ENCODE measurements around the gene HLCS.
"Not testable (repeated sequence)": the region's sequence is repeated elsewhere in the genome, so short reads cannot be mapped to it uniquely, and the experiment has no call there.

The HLCS gene

DNA sequence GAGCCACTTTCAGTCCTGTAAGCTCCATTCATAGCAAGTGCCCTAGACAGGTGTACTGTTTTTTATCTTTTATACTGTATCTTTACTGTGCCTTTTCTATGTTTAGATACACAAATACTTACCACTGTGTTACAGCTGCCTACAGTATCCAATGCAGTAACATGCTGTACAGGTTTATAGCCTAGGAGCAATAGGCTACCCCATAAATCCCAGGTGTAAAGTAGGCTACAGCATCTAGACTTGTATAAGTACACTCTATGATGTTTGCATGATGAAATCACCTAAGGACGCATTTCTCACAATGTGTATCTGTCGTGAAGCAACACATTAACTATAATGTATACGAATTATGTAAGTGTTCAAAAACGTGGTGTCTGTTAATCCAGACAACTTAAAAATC, 10.7 kb downstream of the HLCS start:
- no peak for DNase-seq (ENCODE audit: low read depth)

DNA sequence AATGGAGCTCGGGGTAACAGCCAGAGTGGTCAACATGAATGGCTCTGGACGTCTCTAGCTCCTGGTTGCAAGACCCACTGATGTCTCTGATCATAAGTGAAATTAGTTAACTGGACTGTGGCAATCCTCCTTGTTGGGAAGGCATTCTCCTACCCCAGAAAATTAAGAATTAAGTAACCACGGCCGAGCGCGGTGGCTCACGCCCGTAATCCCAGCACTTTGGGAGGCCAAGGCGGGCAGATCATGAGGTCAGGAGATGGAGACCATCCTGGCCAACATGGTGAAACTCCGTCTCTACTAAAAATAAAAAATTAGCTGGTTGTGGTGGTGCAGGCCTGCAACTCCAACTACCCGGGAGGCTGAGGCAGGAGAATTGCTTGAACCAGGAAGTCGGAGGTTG, 14.1 kb downstream of the HLCS start:
- not testable (repeated sequence) for DNase-seq (ENCODE audit: low read depth)

DNA sequence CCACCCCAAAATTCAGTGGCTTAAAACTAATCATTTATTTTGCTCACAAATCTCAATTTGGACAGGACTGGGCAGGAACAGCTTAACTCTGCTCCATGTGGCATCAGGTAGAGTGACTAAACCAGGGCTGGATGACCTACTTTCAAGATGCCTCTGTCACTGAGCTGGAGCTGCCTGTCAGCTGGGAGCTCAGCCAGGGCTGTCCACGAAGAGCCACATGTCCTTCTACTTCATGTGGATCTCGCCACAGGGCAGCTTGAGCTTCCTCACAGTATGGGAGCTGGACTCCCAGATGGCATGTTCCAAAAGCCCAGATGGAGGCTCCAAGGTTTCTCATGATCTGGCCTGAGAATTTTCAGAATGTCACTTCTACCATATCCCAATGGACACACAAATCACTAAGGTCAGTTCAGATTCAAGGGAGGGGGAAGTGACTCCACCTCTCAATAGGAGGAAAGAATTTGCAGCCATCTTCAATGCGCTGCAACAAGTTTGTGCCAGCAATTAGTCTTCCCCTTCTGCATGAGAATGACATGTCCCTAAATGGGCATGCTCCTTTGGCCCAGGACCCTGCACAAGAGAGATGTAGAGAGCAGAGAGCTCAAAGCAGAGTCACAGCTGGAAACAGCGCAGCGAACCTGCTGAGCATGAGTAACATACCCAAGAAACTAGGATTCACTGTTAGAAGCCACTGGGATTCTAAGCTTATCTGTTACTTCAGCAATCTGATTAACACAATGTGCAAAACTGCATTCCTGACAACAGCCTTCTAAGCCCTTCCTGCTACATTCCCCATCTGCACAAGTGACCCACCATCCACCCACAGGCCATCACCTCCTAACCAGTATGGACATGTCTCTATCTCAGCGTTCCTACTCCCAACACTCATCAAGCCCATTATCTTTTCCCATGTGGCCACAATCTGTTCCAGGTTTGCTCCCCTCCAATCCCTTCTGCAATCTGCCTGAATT, 17.0 kb downstream of the HLCS start:
- no peak for DNase-seq (ENCODE audit: low read depth)

DNA sequence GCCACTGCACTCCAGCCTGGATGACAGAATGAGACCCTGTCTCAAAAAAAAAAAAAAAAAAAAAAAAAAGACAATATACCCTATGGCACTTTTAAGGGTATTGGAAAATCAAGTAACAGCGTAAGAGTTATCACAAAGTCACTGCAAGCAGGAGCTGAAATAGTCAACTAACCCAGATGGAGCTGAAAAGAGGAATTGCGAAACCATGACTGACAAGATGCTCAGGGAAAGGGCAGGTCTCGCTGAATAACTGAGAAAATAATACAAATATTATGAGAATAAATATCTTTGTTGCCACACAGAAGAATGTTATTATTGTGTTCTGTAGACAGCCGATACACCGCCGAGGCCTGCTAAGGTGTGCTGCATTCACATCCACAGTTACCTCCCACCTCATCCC, 17.8 kb downstream of the HLCS start:
- peak; percentile 63 for DNase-seq (ENCODE audit: low read depth)

DNA sequence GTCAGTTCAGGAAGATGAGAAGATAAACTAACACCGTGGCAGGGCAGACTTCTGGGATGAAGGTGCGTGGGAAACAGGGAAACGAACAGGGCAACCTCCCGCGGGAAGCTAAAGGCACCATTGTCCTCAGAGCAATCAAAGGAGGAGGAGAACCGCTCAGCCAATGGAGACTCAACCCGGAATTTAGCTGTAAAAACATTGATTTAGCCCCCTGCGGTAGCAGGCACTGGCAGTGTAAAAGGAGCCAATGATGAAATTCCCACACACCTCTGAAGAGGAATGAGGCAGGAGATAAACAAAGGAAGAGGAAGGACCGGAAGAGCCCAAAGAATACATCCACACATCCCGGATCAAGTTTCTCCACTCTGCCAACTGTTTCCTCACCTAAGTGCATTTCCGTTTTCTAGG, 19.5 kb downstream of the HLCS start:
- DNase-seq (ENCODE audit: low read depth), result no peak

DNA sequence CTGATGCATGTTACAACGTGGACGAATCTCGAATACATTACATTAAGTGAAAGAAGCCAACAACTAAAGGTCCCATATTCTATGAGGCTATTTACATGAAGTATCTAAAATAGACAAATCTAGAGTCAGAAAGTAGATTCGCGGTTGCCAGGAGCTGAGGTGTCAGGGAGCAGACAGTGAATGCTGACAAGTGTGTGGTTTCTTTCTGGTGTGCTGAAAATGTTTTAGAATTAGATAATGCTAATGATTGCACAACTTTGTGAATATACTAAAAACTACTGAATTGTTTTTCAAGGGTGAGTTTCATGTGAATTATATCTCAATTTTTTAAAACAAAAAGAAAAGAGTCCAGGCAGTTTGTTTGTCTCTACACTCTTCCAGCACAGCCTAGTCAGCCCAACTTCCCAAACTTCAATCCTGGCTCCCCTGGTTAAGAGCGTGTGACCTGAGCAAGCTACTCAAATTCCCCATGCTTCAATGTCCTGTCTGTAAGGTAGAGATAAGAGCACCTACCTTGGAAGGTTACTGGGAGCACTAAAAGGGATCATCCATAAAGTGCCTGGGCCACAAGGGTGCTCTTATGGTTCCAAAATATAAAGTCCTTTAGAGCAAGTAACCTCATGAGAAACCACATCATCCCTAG, 20.9 kb downstream of the HLCS start:
- peak; percentile 60 for DNase-seq (ENCODE audit: low read depth)

DNA sequence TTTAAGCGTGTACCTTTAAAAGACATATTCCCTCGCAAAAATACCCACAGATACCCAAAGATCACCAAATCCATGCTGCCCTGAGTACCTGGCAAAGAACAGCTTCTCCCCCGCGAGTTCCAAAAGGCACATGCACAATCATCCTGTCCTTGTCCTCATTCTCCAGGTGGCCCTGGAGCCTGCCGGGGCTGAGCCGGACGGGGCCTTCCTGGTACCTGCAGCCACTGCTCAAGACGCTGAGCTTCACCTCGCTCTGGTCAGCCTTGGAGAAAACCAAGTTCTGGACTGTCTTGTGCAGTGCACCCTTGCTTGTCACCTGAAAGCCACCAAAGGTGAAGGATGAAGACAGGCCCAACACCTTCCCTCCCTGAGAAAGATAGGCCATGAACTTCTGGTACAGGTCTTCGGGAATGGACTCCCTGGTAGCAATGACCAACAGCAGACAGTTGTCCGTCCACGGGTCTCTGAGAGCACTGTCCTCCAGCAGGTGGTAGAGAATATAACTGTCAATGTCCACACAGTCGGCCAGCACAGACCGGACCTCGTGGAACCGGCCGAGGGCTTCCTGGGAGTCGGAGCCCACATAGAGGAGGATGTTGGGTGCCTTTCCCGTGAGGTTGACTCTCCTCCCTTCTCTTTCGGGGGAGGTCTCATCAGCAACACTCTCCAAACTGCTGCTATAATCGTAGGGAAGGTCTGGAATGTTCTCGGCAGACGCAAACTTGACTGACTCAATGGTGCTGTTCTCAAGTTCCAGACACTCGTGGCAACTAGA, 29.9 kb downstream of the HLCS start:
- no peak for DNase-seq (ENCODE audit: low read depth)

DNA sequence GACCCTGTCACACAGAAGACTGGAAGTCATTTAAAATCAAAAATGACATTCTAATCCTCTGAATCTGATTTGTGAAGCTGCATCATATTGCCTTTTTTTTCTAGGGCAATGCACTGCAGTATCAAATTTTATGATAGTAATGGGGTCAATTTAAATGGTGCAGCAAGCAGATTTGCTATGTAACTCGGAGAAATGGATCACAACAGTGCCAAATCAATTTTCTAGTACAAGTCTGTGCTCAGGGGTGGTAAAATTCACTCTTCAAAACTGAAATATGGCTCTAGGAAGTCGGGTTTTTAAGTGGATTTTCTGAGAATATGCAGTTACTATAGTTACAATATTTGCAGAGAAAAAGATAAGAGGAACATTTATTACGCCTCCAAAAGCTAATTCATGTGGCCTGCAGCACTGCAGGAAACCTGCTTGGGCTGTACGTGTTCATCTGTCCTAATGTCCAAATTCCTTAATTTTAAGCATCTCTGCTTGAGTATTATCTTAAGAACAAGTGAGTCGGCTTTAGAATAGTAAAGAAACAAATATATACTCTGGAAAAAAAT, 31.5 kb downstream of the HLCS start:
- no peak for DNase-seq (ENCODE audit: low read depth)

DNA sequence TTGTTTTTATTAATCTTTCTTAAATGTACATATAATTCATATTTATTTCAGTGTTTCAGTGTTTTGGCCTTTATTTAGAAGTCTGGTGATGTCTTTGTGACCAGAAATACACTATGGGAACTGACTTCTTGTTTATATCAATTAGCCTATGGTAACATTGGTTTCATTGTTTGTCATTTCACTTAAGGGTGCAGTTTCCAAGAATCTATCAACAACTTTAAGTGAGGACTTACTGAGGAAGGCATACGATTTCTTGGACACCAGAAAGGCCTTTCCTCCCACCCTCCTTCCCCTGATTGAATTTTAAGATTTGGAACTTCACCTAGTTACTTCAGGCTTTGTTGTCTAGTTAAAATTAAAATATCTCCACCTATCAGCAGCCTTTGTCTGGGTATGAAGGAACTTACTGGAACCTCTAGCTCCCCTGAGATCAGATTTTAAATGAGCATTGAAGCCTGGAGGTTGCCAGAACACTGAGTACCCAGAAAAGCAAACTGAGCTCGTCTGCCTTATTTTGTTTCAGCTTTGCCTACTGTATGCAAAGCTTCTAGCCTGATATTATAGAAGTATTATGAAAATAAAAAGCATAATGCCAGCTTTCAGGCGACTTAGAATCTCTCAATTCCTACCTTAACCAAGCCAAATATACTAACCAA, 34.2 kb downstream of the HLCS start:
- no peak for DNase-seq (ENCODE audit: low read depth)

DNA sequence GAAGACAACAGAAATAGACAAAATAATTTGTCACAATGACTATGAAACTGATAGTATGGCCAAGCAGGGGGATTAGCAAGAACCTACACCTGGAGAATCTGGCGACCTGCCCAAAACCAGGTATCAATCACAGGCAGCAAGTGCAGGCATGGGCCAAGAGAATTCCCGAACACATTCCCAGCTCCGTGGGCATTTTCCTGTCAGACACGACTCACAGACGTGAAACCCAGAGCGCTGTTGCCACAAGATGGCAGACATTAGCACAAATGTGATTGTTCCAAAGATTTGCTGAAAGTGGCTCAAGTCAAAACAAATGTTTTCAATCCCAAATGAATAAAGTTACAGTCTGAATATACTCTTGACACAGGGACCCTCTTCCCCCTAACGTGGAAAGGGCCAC, 36.8 kb downstream of the HLCS start:
- DNase-seq (ENCODE audit: low read depth), result no peak

DNA sequence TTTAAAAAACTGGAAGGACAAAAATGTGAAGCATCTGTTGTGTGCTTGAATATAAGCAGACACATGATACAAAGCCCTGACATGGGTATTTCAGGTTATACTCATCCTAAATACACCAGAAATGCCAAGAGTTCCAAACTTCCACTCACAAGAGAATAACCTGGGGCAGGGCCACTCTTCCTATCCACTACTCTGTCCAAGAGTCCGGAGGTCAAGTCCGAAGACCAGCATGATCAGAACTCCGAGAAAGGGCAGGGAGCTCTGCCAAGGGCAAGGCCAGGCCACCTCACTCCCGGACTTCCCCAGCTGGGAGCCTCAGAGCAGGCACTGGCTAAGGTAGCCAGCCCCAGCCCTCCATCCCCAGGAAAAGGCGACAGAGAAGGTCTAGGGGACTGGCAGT, 37.5 kb downstream of the HLCS start:
- no peak for DNase-seq (ENCODE audit: low read depth)

DNA sequence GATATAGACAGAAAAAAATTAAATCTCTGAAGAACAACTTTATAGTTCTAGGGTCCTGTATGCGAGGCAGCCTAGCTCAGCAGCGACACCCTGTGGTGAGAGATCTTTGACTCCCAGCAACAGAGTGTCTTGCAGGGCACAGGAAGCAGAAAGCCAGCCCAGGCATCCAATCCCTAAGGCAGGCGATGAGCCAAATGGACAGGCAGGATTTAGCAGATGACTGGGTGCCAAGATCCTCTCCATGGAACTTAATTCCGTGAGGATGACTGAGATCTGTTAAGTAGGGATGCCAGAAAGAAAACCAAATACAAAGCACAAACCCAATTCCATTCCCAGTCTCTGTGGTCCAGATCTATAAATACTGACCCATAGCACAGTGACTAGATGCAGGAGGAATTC, 38.8 kb downstream of the HLCS start:
- peak; percentile 81 for DNase-seq (ENCODE audit: low read depth)

DNA sequence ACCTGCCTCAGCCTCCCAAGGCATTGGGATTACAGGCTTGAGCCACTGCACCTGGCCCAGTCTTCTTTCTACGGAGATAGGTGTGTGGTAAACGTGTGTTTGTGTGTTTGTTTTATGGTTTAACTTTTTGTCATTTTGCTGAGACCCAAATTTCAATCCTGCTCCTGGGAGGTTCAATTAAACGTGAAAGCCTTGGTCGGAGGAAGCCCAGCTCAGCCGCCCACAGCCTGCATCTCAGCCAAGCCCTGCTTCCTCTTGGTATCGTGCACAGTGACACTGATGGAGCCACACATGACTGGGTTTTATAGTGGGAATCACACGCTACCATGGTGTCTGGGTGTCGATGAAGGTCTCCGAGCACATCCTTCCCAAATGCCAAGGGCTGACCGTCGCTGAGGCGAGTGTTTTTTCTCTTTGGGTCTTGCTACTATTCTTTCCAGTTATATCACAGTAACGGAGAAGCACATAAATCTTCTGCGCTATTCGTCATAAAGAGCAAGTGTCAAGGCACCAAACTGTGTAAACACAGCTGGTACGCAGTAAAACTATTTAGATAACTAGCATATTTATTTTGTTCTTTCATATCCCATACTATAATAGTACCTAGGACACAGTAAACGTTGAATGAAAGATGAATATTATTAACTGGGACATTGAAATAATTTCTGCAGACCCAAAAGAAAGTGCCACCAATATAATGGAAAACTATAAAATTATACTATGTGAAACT, 39.3 kb downstream of the HLCS start:
- DNase-seq (ENCODE audit: low read depth), result no peak

DNA sequence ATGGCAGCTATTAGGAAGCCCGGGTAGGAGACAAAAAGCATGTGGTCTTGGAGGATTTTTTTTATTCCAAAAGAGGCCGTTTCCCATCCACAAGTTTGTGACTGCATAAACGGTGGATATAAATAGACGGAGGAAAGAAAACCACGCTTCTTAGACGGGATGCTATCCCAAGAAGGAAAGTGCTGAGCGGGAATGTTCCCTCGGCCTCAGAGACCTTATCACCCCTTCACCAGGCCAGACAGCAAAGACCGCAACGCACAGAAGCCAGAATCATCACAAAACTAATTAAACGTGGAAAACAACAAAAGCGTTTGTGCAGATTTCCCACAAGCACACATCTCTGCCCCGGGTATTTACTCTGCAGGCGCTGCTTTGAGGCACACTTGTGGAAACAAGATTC, 43.2 kb downstream of the HLCS start:
- DNase-seq (ENCODE audit: low read depth), result no peak

DNA sequence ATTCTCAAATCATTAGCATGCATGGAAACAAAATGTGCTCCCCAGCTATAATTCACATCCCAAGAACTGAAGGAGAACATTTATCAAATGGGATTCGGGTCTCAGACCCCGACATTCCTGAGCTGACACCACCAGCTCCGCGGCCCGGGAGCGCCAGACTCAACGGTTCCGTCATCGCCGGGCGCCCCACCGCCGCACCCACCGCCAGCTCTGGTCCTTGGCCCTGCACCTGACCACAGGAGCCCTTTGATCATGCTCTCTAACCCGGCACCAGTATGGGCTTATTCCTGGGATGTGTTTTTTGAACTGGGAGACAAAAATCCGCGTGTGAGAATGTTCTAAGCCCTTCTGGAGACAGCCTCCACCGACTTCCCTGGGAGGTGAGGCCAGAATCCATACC, 43.6 kb downstream of the HLCS start:
- DNase-seq (ENCODE audit: low read depth), result no peak

DNA sequence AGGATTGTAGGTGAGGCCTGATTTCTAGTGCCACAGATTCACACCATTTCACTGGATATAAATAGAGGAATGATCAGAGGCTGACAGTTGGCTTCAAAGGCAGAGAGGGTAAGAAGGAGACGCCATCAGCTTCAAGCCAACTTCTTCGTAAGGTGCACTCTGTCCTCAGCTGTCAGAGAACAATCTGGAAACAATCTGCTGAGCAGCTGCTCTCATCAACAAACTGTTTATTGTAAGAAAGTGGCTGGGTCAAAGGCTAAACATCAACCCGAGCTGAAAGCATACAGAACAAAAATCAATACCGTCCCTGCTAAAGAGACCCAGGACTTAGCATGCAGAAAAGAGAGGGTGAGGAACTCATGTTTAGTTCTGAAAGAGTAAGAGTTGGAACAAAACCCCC, 48.2 kb downstream of the HLCS start:
- no peak for DNase-seq (ENCODE audit: low read depth)

DNA sequence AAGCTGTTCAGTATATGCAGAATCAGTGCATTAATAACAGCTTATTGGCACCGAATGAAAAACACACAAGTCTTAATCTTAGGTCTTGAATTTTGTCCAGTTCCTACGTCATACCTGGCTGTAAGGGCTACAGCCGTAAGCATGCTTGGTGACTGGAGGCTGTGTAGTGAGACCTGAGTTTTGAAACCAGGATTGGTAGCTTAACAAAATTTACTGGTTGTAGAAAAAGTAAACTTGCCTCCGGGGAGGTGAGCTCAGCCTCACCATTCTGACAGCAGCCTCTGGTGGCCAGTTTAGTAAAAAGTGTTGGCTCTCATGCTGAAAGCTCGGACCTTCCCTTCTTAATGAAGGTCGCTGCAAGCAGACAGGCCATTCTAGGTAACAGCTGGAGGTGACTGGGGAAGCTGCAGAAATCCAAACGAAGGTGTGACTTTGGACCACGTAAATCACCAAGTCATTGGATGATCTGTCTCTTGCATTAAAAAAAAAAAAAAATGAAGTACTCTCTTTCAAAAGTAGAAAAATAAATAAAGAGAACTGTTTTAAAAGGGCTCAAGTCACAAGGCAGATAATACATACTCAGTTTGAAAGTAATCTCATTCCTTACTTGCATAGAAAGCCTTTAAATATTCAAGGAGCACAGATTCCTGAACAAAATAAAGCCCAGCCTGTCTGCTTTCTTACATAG, 48.9 kb downstream of the HLCS start:
- peak; percentile 59 for DNase-seq (ENCODE audit: low read depth)

DNA sequence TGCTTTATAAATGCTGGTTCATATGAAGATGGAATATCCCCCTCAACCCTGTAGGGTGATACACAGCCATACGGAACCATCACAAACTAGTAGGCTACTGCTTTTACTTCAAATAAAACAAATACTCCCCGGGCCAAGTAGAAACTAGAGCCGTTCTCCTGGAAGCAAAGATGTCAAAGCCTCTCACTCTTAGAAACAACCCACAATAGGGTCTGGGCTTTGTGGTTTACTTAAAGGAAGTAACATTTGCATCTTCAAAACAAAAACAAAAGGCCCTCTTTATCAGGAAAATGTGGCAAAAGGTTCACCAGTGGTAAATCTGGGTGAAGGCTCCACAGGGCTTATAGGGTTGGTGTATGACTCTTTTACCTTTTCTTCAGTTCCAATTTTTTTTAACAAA, 49.8 kb downstream of the HLCS start:
- DNase-seq (ENCODE audit: low read depth), result no peak

DNA sequence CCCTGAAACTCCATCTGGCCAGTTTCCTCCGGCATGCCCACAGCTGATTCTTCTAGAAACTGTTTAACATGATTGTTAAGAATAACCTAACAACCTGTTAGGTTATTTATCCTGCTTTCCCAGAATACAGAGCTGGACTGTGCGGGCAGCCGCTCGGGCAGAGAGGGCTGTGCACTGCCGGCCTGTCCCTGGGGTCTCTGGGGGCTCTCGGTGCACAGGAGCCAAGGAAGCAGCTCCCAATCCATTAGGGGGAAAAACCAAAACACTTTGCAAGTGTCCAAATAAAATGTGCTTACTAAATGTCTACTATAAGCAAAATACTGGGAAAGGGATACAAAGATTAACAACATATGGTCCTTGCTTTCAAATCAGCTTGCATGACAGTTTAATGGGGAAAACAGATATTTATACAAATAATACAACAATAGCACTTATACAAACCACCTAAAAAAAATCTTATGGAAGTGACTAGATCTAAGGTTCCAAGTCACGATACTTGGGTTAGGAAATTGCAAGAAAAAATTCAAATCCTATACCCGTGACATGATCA, 50.7 kb downstream of the HLCS start:
- no peak for DNase-seq (ENCODE audit: low read depth)

DNA sequence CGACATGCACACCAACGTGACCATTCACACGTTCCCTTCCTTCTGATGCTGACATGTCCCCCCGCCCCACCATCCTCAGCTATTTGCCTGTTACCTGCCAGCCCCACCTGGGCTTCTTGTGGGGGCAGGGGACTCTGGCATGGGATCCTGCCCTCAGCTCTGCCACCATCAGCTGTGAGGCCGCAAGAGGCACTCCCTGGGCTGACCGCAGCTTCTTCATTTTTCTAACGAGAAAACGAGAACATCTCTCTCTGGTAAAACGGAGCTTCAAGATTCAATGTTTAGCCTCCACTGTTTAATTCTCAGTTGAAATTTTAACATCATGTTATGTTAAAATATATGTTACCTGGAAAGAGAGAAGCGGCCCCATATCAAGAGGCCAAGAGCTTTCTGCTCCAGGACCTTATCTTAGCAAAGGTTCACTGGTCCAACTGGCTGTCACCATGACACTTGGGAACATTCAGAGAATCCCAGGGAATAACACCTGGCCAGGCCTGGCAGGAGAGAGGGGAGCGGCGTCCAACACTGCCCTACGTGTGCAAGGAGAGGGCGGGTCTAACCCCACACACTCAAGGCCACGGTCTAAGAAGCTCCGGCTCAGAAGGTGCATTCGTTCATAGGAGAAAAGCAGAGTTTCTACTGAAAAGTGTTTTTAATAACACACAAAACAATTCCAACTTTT, 51.3 kb downstream of the HLCS start:
- no peak for DNase-seq (ENCODE audit: low read depth)
